HCT116 (cell line): ENCODE measurements around the gene TXNRD3. TPM values are rescaled to one million over a fixed set of nuclear protein-coding genes. Genes with fewer than 3 reads are reported as not detected.

ENCODE experiments used
- ATAC-seq: fragments of 200-7000 bp; cut with Tn5 transposase; 2 replicates; pipeline ENCODE4 v1.9.1; 2020; ENCODE audit warnings: mild to moderate bottlenecking, moderate library complexity
- BruUV-seq: library from RNA; stranded (reverse); fragments of 400-500 nt; replicated peaks from 2 replicates; lab custom pipeline; 2021; lab: Mats Ljungman, UMichigan
- CTCF ChIA-PET: fragments of 300-600 bp; sonication (Branson Sonifier 250); formaldehyde crosslinking; loops from one replicate; lab custom pipeline; 2021; ENCODE audit warnings: antibody characterized with exemption; lab: Charles Lee
- POLR2A ChIA-PET: fragments of 300-600, 350-600 bp; sonication (Branson Sonifier 250); formaldehyde crosslinking; loops from one replicate; lab custom pipeline; 2021; ENCODE audit warnings: antibody characterized with exemption; lab: Charles Lee
- RAD21 ChIA-PET, 2 experiments: fragments of 300-600 bp; sonication (Branson Sonifier 250); formaldehyde crosslinking; loops; one replicate each; lab custom pipeline; 2023; ENCODE audit warnings: low total read pairs in 2 of 2; ENCODE audit not compliant: uncharacterized antibody in 2 of 2, unreplicated experiment in 2 of 2, low non-redundant PET in 1 of 2; lab: Charles Lee
- DNase-seq: peaks from one replicate; pipeline ENCODE4 v3.0.0-alpha.2; 2010; ENCODE audit warnings: low read depth, low spot score
- H2AFZ ChIP-seq: fragments of 200-600 bp; shearing (Covaris generic), sonication (generic); 2 replicates; pipeline ENCODE4 v1.6.1; 2017; ENCODE audit warnings: low read depth, mixed run types, mixed read lengths, antibody characterized with exemption, low read length; ENCODE audit not compliant: poor library complexity, severe bottlenecking
- H3K27ac ChIP-seq: 2 replicates; pipeline ENCODE4 v1.5.1; 2012; ENCODE audit warnings: low read depth, low read length
- H3K27me3 ChIP-seq: fragments of 200-600 bp; sonication (generic); 2 replicates; pipeline ENCODE4 v1.6.1; 2016; ENCODE audit warnings: mixed run types, low read length, mixed read lengths; ENCODE audit not compliant: insufficient read depth
- H3K36me3 ChIP-seq, 2 experiments: fragments of 200-500 bp in 1 of 2; fragments of 200-600 bp in 1 of 2; sonication (Bioruptor generic) in 1 of 2; sonication (generic) in 1 of 2; 2 replicates each; pipeline versions ENCODE4 v1.5.1 to v1.6.1; 2014 to 2016; ENCODE audit warnings: low read length in 2 of 2, inconsistent platforms in 1 of 2, mixed read lengths in 1 of 2, mixed run types in 1 of 2; ENCODE audit not compliant: insufficient read depth in 2 of 2, control insufficient read depth in 1 of 2
- H3K4me1 ChIP-seq, 2 experiments: fragments of 200-600 bp in 1 of 2; sonication (generic) in 1 of 2; 2 replicates each; pipeline versions ENCODE4 v1.5.1 to v1.6.1; 2012 to 2017; ENCODE audit warnings: low read length in 2 of 2, inconsistent platforms in 1 of 2, mild to moderate bottlenecking in 1 of 2, mixed read lengths in 1 of 2, mixed run types in 1 of 2, moderate library complexity in 1 of 2; ENCODE audit not compliant: insufficient read depth in 2 of 2, control insufficient read depth in 1 of 2
- H3K4me2 ChIP-seq: fragments of 200-600 bp; sonication (generic); 2 replicates; pipeline ENCODE4 v1.6.1; 2017; ENCODE audit warnings: mixed run types, low read length, mixed read lengths
- H3K4me3 ChIP-seq, 2 experiments: fragments of 200-600 bp in 1 of 2; sonication (generic) in 1 of 2; replicated peaks in 1 of 2; 2 replicates each; pipeline ENCODE4 v1.5.1; 2011 to 2016; ENCODE audit warnings: low read length in 2 of 2, control low read depth in 1 of 2, low read depth in 1 of 2, mild to moderate bottlenecking in 1 of 2, mixed read lengths in 1 of 2, mixed run types in 1 of 2
- H3K79me2 ChIP-seq: fragments of 200-600 bp; sonication (generic); 2 replicates; pipeline ENCODE4 v1.6.1; 2017; ENCODE audit warnings: mild to moderate bottlenecking, mixed run types, low read length, moderate library complexity, mixed read lengths; ENCODE audit not compliant: insufficient read depth
- H3K9ac ChIP-seq: fragments of 200-600 bp; sonication (generic); 2 replicates; pipeline ENCODE4 v1.6.1; 2016; ENCODE audit warnings: low read length, mixed read lengths
- H3K9me2 ChIP-seq: fragments of 200-600 bp; sonication (generic), shearing (Covaris generic); 2 replicates; pipeline ENCODE4 v1.6.1; 2017; ENCODE audit warnings: mixed run types, mild to moderate bottlenecking, moderate library complexity; ENCODE audit not compliant: insufficient read depth
- H3K9me3 ChIP-seq, 2 experiments: fragments of 200-500 bp in 1 of 2; fragments of 200-600 bp in 1 of 2; sonication (Bioruptor generic) in 1 of 2; sonication (generic) in 1 of 2; 2 replicates each; pipeline ENCODE4 v1.6.1; 2014 to 2017; ENCODE audit warnings: low read length in 2 of 2, mixed read lengths in 2 of 2, inconsistent platforms in 1 of 2, low read depth in 1 of 2, mild to moderate bottlenecking in 1 of 2, mixed run types in 1 of 2, moderate library complexity in 1 of 2; ENCODE audit not compliant: control insufficient read depth in 1 of 2, insufficient read depth in 1 of 2
- H4K20me1 ChIP-seq: fragments of 200-600 bp; sonication (generic), shearing (Covaris generic); 2 replicates; pipeline ENCODE4 v1.6.1; 2017; ENCODE audit warnings: mixed run types, mild to moderate bottlenecking, moderate library complexity; ENCODE audit not compliant: insufficient read depth
- CBX3 ChIP-seq: IDR thresholded peaks from 2 replicates; pipeline ENCODE4 v1.6.1; 2012; ENCODE audit warnings: low read depth
- CEBPB ChIP-seq: IDR thresholded peaks from 2 replicates; pipeline ENCODE4 v1.6.1; 2012; ENCODE audit warnings: low read depth
- CTCF ChIP-seq, 3 experiments: fragments of 200-600 bp in 1 of 3; sonication (generic) in 1 of 3; IDR thresholded peaks in 2 of 3; conservative IDR thresholded peaks in 1 of 3; 2 replicates each; pipeline ENCODE4 v1.5.1; 2012 to 2017; ENCODE audit warnings: low read depth in 2 of 3, low read length in 2 of 3, antibody characterized with exemption in 1 of 3, borderline replicate concordance in 1 of 3, control low read depth in 1 of 3, mild to moderate bottlenecking in 1 of 3, mixed read lengths in 1 of 3, mixed run types in 1 of 3, moderate library complexity in 1 of 3; ENCODE audit not compliant: insufficient read depth in 1 of 3
- ELF1 ChIP-seq: IDR thresholded peaks from 2 replicates; pipeline ENCODE4 v1.6.1; 2012; ENCODE audit warnings: low read depth, borderline replicate concordance
- EZH2 ChIP-seq: fragments of 200-600 bp; sonication (generic); IDR thresholded peaks from 2 replicates; pipeline ENCODE4 v1.6.1; 2017; ENCODE audit warnings: antibody characterized with exemption, mixed run types
- FOSL1 ChIP-seq: IDR thresholded peaks from 2 replicates; pipeline ENCODE4 v1.6.1; 2012; ENCODE audit warnings: low read depth
- JUND ChIP-seq: IDR thresholded peaks from 2 replicates; pipeline ENCODE4 v1.6.1; 2012
- MAX ChIP-seq: IDR thresholded peaks from 2 replicates; pipeline ENCODE4 v1.6.1; 2012
- POLR2A ChIP-seq: IDR thresholded peaks from 2 replicates; pipeline ENCODE4 v1.7.0; 2011; ENCODE audit warnings: borderline replicate concordance; ENCODE audit not compliant: insufficient read depth, insufficient read length; ENCODE audit errors: extremely low read depth
- POLR2AphosphoS5 ChIP-seq: IDR thresholded peaks from 2 replicates; pipeline ENCODE4 v1.6.1; 2011; ENCODE audit warnings: mild to moderate bottlenecking, low read depth, low read length, moderate library complexity
- RAD21 ChIP-seq: IDR thresholded peaks from 2 replicates; pipeline ENCODE4 v1.6.1; 2012; ENCODE audit warnings: low read depth, mild to moderate bottlenecking
- REST ChIP-seq: IDR thresholded peaks from 2 replicates; pipeline ENCODE4 v1.6.1; 2012; ENCODE audit warnings: low read depth
- SIN3A ChIP-seq: IDR thresholded peaks from 2 replicates; pipeline ENCODE4 v1.6.1; 2012; ENCODE audit warnings: low read depth
- SRF ChIP-seq: IDR thresholded peaks from 2 replicates; pipeline ENCODE4 v1.6.1; 2012; ENCODE audit warnings: low read depth
- ZBTB33 ChIP-seq: IDR thresholded peaks from 2 replicates; pipeline ENCODE4 v1.6.1; 2011; ENCODE audit warnings: mild to moderate bottlenecking, low read length, moderate library complexity; ENCODE audit not compliant: insufficient replicate concordance; ENCODE audit errors: extremely low read depth
- ZFX ChIP-seq: fragments of 450-650 bp; IDR thresholded peaks from 2 replicates; pipeline ENCODE4 v1.6.1; 2017
- intact Hi-C: fragments of 100-400 bp; cut with micrococcal nuclease; formaldehyde crosslinking; loops from 2 replicates; pipeline ENCODE4 v1.10.0; 2022
- total RNA-seq: library from RNA; stranded (reverse); gene quantifications from one replicate; pipeline ENCODE4 v1.2.1, GENCODE V29; 2021; ENCODE audit not compliant: unreplicated experiment

TXNRD3 gene
- total RNA-seq, 1 experiment from 2014 or later, result 19.3 TPM

GRCh38 chr3:126649556-126650092 lies 5.3 kb downstream of the TXNRD3 start:
- no peak overlapping the region for H3K4me3 ChIP-seq
- H3K9ac ChIP-seq, result no peak overlapping the region
- no peaks in the 10 kb centered on the region for H4K20me1 ChIP-seq
- POLR2A ChIA-PET, result no interaction called here
- RAD21 ChIA-PET, result no interaction called here
- H3K36me3 ChIP-seq, result peaks cover 0 to 5% of the 10 kb centered on the region in 2 experiments; a peak in 2 of 4 replicates
- TF ChIP-seq FOSL1, result no peak
- no peak for TF ChIP-seq POLR2AphosphoS5
- TF ChIP-seq SIN3A, result no peak
- TF ChIP-seq JUND, result no peak
- no peak for TF ChIP-seq ZFX
- TF ChIP-seq ZBTB33, result no peak
- TF ChIP-seq CEBPB, result no peak
- no peak for TF ChIP-seq CTCF (IDR thresholded peaks at IDR 0.05 in 2 of 3, conservative IDR thresholded peaks at IDR 0.05 in 1 of 3; ENCODE audit: borderline replicate concordance in 1 of 3, insufficient read depth in 1 of 3, low read depth in 2 of 3, low read length in 2 of 3)
- TF ChIP-seq SRF, result no peak
- no peak for TF ChIP-seq POLR2A
- no peak for TF ChIP-seq ELF1
- TF ChIP-seq CBX3, result no peak
- TF ChIP-seq REST, result no peak
- no peak for TF ChIP-seq EZH2
- no peak for TF ChIP-seq RAD21
- TF ChIP-seq MAX, result no peak
- H3K27ac ChIP-seq, result no peak overlapping the region
- DNase-seq (no peak), ATAC-seq (no peak)
- H3K79me2 ChIP-seq, result peaks cover 10% of the 10 kb centered on the region; the same call in 1 of the 2 replicates
- H3K9me2 ChIP-seq, result no peaks in the 10 kb centered on the region
- intact Hi-C loops, result no loop called here
- H3K4me1 ChIP-seq, result peaks cover 2 to 10% of the 10 kb centered on the region in 2 experiments; a peak in 3 of 4 replicates
- no peaks in the 10 kb centered on the region for H3K9me3 ChIP-seq
- no peaks in the 10 kb centered on the region for H3K27me3 ChIP-seq
- H3K4me2 ChIP-seq, result no peak overlapping the region
- CTCF ChIA-PET, result no interaction called here
- BruUV-seq, result no TSS peak
- no peak overlapping the region for H2AFZ ChIP-seq
